ENCODE data around the gene BDKRB2.

GRCh38 chr14:96233661-96234060 lies 29.0 kb downstream of the BDKRB2 start:
- TF ChIP-seq CTCF (IDR thresholded peaks at IDR 0.05; ENCODE audit: insufficient read depth, low read length), result no peak
- no peak for TF ChIP-seq POLR2AphosphoS5 (IDR thresholded peaks at IDR 0.05; ENCODE audit: low read depth)
- TF ChIP-seq REST (IDR thresholded peaks at IDR 0.05; ENCODE audit: insufficient replicate concordance, low read depth), result no peak
- no peak for TF ChIP-seq GABPA (IDR thresholded peaks at IDR 0.05; ENCODE audit: low read depth)
